Measurements from ENCODE around the gene MZF1.
"Not testable (repeated sequence)": the region's sequence is repeated elsewhere in the genome, so short reads cannot be mapped to it uniquely, and the experiment has no call there.

MZF1 gene

GRCh38 chr19:58555369-58555885, 17.7 kb downstream of the MZF1 start:
- no peak for DNase-seq (ENCODE audit: low spot score)

- peak; percentile 96 for DNase-seq (ENCODE audit: low spot score)
These were observed 18.4 kb downstream of the MZF1 start, which contains the start of gene CHMP2A for GRCh38 chr19:58554494-58555368. CHMP2A (minus strand) TSS chr19:58555105; CDS start chr19:58554212, 893 bp downstream.

GRCh38 chr19:58553799-58554493, 19.2 kb downstream of the MZF1 start:
- no peak for DNase-seq (ENCODE audit: low spot score)

GRCh38 chr19:58552655-58553054, 20.5 kb downstream of the MZF1 start:
- no peak for DNase-seq (ENCODE audit: low spot score)

GRCh38 chr19:58551577-58552471, 21.3 kb downstream of the MZF1 start:
- no peak for DNase-seq (ENCODE audit: low spot score)

- DNase-seq (ENCODE audit: low spot score): no peak
These were observed 22.0 kb downstream of the MZF1 start for GRCh38 chr19:58551123-58551497.

GRCh38 chr19:58550362-58551122, 22.6 kb downstream of the MZF1 start:
- DNase-seq (ENCODE audit: low spot score): no peak

- DNase-seq (ENCODE audit: low spot score): no peak
These were observed 23.3 kb downstream of the MZF1 start for GRCh38 chr19:58549664-58550361.

- DNase-seq (ENCODE audit: low spot score): no peak
These were observed 24.1 kb downstream of the MZF1 start for GRCh38 chr19:58548859-58549663.

- DNase-seq (ENCODE audit: low spot score): no peak
These were observed 25.5 kb downstream of the MZF1 start for GRCh38 chr19:58547323-58548312.

GRCh38 chr19:58546019-58546530, 27.1 kb downstream of the MZF1 start:
- no peak for DNase-seq (ENCODE audit: low spot score)

GRCh38 chr19:58545286-58546018, 27.7 kb downstream of the MZF1 start:
- no peak for DNase-seq (ENCODE audit: low spot score)

- no peak for DNase-seq (ENCODE audit: low spot score)
These were observed 28.4 kb downstream of the MZF1 start for GRCh38 chr19:58544591-58545285.

- peak; percentile 98 for DNase-seq (ENCODE audit: low spot score)
These were observed 29.1 kb downstream of the MZF1 start, which contains the start of gene TRIM28 for GRCh38 chr19:58543826-58544590. TRIM28 (plus strand) TSS chr19:58544064; CDS start chr19:58544758, 694 bp downstream.

GRCh38 chr19:58542641-58543372, 30.3 kb downstream of the MZF1 start:
- DNase-seq (ENCODE audit: low spot score): not testable (repeated sequence)

Measured in putamen (tissue), 1 donor.